ENCODE measurements around the gene CENPT.

Gene CENPT

GRCh38 chr16:67833415-67834241, 13.9 kb downstream of the CENPT start:
- DNase-seq (ENCODE audit: low read depth), result peak; percentile 95
- peak overlapping the region; percentile 79 for H3K4me3 ChIP-seq (ENCODE audit: low read depth, low read length)
- TF ChIP-seq MAX (IDR thresholded peaks at IDR 0.05; ENCODE audit: low read depth, low read length), result peak; percentile 92
- TF ChIP-seq MYC (IDR thresholded peaks at IDR 0.05; ENCODE audit: low read depth, low read length), result peak; percentile 90
- no peak for TF ChIP-seq CTCF (IDR thresholded peaks at IDR 0.05; ENCODE audit: low read depth, low read length)
- peak; percentile 85 for TF ChIP-seq POLR2A (IDR thresholded peaks at IDR 0.05; ENCODE audit: extremely low read depth, insufficient read length)

DNA sequence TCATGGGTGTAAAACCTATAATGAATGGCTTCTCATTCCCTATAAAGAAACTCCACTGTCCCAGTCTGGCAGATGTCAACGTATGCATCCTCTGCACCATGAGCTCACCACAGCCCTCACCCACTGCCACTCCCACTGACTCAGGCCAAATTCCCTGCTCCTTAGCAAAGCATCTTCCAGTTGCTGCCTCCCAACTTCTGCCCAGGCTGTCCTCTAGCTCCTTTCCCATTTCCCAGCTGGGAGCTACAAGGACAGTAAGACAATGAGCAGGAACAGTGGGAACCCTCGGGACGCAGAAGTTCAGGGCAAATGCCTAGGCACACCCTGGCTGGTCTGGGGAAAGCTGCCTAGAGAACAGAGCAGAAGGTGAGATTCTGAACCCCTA, 14.5 kb downstream of the CENPT start:
- peak; percentile 34 for DNase-seq (ENCODE audit: low read depth)

GRCh38 chr16:67828651-67829050, 18.8 kb downstream of the CENPT start:
- no peak overlapping the region for H3K4me3 ChIP-seq (ENCODE audit: low read depth, low read length)
- DNase-seq (ENCODE audit: low read depth), result no peak
- TF ChIP-seq CTCF (IDR thresholded peaks at IDR 0.05; ENCODE audit: low read depth, low read length) (no peak), MAX (IDR thresholded peaks at IDR 0.05; ENCODE audit: low read depth, low read length) (no peak), POLR2A (IDR thresholded peaks at IDR 0.05; ENCODE audit: extremely low read depth, insufficient read length) (no peak), MYC (IDR thresholded peaks at IDR 0.05; ENCODE audit: low read depth, low read length) (no peak)

More for the DNA sequence above, 14.5 kb downstream of the CENPT start:
- TF ChIP-seq CTCF (IDR thresholded peaks at IDR 0.05; ENCODE audit: low read depth, low read length) (no peak), POLR2A (IDR thresholded peaks at IDR 0.05; ENCODE audit: extremely low read depth, insufficient read length) (no peak), MYC (IDR thresholded peaks at IDR 0.05; ENCODE audit: low read depth, low read length) (no peak), MAX (IDR thresholded peaks at IDR 0.05; ENCODE audit: low read depth, low read length) (no peak)
- peak overlapping the region; percentile 79 for H3K4me3 ChIP-seq (ENCODE audit: low read depth, low read length)

- no peak overlapping the region for H3K4me3 ChIP-seq (ENCODE audit: low read depth, low read length)
- TF ChIP-seq CTCF (IDR thresholded peaks at IDR 0.05; ENCODE audit: low read depth, low read length) (no peak), MAX (IDR thresholded peaks at IDR 0.05; ENCODE audit: low read depth, low read length) (no peak), POLR2A (IDR thresholded peaks at IDR 0.05; ENCODE audit: extremely low read depth, insufficient read length) (no peak), MYC (IDR thresholded peaks at IDR 0.05; ENCODE audit: low read depth, low read length) (no peak)
- no peak for DNase-seq (ENCODE audit: low read depth)
Measured at GRCh38 chr16:67825906-67826305, 21.6 kb downstream of the CENPT start.

- no peak for DNase-seq (ENCODE audit: low read depth)
- TF ChIP-seq CTCF (IDR thresholded peaks at IDR 0.05; ENCODE audit: low read depth, low read length) (no peak), POLR2A (IDR thresholded peaks at IDR 0.05; ENCODE audit: extremely low read depth, insufficient read length) (no peak), MYC (IDR thresholded peaks at IDR 0.05; ENCODE audit: low read depth, low read length) (no peak), MAX (IDR thresholded peaks at IDR 0.05; ENCODE audit: low read depth, low read length) (no peak)
- no peak overlapping the region for H3K4me3 ChIP-seq (ENCODE audit: low read depth, low read length)
Measured at GRCh38 chr16:67825119-67825518, 22.4 kb downstream of the CENPT start.

All from NB4 (cell line).